ENCODE measurements around the gene IL13RA1.
"Not testable (repeated sequence)": the region's sequence is repeated elsewhere in the genome, so short reads cannot be mapped to it uniquely, and the experiment has no call there.

Gene IL13RA1

DNA sequence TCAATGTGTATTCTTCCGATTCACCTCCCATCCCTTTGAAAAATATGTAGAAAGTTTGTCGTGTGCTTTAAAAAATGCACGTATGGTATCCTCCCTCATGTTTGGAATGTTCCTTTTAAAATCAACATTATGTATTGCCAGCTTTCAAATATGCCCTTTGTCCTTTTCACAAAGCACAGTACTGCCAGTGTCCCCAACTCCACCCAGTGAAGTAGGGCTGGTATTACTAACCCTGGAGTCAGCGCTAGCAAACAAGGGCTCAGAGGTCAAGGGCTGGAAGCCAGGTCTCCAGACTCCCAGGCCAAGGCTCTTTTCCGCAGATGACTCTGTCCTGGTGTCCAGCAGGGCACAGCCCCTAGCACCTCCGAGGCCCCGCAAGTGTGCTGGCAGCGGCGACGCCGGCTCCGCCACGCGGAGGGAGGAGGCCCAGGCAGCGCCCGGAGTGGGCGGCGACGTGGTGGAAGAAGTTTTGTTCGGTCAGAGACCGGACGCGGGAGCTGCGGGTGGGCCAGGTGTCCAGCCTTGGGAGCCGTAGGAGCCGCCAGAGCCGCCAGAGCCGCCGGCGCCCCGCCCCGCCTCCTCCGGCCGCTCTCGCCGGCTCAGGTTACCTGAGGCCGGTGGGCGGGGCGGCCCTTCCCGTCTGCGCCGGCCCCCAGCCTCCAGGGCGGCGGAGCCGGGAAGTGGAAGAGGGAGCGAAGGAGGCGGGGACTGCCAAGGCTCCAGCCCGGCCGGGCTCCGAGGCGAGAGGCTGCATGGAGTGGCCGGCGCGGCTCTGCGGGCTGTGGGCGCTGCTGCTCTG is at the start of gene IL13RA1:
Gene IL13RA1, plus strand, starts transcription at position 720 of the 799 bp plus-strand sequence. Its CDS starts 33 bp downstream, at position 753.
- DNase-seq: peak; percentile 22

- no peak for DNase-seq
Observed at GRCh38 chrX:118679290-118679689, 48.1 kb upstream of the IL13RA1 start.

DNA sequence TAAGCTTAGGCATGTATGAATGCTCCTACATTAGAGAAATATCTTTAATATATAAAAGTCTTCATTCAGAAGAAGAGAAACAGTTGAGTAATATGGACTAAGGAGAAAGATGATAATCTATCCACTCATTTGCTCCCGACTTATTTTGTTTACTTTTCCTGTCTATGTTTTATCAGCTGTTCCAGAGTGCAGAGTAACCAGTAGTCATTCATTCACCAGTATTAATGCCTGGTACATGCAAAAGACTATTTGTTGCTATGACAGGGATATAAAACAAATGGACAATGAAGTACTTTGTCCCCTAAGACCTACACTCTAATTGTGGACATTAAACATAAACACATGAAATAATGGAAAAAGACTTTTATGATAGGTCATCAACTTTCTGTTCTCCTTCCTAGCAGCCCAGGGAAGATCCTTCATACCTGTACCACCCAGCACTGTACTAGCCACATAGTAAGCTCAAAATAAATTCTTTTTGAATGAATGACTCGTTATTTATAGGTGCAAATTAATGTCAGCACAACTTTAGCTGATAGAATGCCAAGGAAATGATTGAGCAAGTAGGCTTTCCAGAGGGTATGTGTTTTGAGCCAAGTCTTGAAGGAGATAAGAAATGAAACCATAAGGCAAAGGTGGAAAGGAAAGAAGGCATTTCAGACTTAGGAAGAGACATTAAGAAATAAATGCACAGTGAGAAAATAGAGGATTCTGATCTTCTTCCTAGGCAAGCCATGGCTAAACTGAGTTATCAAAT is 45.0 kb upstream of the IL13RA1 start:
- DNase-seq: no peak

DNA sequence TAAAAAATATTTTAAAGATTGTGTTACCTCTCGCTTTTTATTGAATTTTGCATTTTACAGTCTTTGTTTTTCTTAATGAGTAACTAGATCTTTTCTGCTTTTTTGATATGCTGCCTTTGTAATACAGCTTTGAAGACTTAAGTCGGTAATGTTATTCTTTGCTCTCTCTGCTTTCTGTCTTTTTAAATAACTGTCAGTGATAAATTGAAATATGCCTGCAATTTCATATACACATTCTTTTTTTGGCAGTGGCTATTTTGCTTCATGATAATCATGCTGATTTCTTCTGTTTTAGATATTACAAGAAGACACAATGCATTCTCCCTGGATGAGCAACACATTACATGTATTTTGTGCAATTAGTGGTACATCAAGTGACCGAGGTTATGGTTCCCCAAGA is 42.0 kb upstream of the IL13RA1 start:
- no peak for DNase-seq

GRCh38 chrX:118688935-118689334 is 38.5 kb upstream of the IL13RA1 start:
- DNase-seq: no peak

DNA sequence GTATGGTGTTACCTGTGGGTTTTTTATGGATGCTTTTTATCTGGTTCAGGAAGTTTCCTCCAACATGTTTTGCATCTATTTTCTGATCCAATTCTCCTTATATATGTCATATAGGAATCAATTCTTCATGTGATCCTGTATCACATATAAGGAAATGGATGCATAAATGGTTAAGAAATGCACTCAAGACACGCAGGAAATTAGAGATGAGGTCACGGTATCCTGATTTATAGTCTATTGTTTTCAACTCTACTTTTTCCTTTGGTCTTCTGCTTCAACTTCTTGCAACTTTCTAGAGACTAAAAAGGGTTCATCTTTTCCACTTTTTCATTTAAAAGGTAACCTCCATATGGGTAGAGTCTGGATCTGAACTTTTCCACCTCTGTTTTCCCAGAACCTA is 33.6 kb upstream of the IL13RA1 start:
- no peak for DNase-seq

- DNase-seq: no peak
Observed at GRCh38 chrX:118694638-118695037, 32.8 kb upstream of the IL13RA1 start.

DNA sequence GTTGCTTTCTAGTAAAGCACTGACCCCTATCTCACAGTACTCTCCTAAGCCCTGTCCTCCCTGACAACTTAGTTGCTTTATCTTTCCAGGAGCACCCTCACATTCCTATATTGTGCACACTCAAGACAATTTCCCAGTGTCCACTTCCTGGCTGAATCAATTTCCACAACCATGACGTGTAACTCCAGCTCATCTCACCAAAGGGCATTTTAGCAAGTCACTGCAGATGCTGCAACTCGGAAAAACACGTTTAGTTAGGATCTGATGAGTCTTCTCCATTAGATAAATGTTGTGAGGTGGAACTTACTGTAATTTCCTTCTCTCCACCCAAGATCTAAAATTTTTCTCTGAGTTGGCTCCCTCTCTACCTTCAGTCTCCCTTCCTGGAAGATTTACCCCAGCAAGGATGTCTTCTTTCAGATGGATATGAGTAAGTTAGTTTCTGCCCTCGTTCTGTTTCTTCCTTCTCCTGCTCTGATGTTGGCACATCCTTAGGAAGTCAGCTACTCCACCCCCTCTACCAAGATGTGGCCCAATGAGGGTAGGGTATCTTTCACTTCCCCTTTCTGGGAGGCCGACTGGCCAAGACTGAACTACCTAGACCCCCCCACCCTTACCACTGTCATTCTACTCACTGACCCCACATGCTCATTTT is 28.8 kb upstream of the IL13RA1 start:
- no peak for DNase-seq

GRCh38 chrX:118702741-118703140 is 24.7 kb upstream of the IL13RA1 start:
- DNase-seq: no peak

DNA sequence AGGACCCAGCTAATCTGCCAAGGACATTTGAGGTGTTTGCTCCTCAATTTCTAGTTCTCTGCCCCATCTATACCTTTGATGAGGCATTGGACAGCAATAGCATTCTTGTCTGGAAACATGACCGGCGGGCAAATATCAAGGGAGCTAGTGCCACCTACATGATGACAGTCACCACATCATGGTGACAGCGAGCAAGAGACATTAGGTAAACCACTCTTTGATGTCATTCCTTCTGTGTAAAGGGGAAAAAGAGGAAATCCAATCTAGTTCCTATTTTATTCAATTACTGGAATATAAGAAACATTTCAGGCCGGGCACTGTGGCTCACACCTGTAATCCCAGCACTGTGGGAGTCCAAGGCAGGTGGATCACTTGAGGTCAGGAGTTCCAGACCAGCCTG is 20.7 kb upstream of the IL13RA1 start:
- no peak for DNase-seq

DNA sequence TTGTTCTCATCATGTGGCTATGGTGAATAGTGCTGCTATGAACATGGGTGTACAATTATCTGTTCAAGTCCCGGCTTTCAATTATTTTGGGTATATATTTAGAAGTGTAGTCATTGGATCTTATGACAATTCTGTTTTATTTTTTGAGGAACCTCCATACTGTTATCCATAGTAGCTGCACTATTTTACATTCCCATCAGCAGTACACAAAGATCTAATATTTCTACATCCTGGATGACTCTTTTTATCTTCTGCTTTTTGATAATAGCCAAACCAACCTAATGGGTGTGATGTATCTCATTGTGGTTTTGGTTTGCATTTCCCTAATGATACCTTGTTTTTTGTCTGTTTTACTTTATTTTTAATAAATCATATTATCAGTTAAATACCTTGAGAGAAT is 12.9 kb upstream of the IL13RA1 start:
- DNase-seq: no peak

GRCh38 chrX:118715917-118716316 is 11.5 kb upstream of the IL13RA1 start:
- not testable (repeated sequence) for DNase-seq

GRCh38 chrX:118716833-118717232 is 10.6 kb upstream of the IL13RA1 start:
- DNase-seq: not testable (repeated sequence)

- no peak for DNase-seq
Observed at GRCh38 chrX:118717678-118718391, 9.6 kb upstream of the IL13RA1 start.

GRCh38 chrX:118718737-118719136 is 8.7 kb upstream of the IL13RA1 start:
- DNase-seq: no peak

DNA sequence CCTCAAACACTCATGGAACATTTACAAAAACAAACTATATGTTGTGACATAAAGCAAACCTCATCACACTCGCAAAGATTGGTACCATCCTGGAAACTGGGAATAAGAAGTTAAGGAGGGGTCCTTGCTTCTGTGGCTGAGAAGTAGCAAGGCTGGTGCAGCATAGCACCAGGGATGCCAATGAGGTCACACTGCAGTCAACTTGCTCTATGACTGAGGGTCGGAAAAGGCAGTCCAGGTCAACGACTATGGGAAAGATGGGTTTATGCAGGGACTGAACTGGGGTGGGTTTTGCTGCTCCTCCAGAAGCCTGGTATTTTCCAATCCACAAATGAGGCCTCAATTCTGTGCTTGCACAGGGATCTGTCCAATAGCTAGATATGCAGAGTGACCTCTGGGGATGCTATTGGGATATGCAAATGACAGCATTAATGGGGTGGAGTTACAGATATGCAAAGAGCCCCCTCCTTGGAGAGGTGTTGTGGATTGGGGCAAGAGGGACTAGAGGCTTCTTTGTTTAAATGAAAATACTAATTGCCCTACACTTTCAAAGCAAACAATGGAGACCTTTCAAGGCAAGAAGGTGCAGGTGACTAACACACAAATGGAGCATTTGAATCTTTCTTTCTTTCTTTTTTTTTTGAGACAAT is 7.2 kb upstream of the IL13RA1 start:
- no peak for DNase-seq

- no peak for DNase-seq
Observed at GRCh38 chrX:118723376-118723775, 4.0 kb upstream of the IL13RA1 start.

DNA sequence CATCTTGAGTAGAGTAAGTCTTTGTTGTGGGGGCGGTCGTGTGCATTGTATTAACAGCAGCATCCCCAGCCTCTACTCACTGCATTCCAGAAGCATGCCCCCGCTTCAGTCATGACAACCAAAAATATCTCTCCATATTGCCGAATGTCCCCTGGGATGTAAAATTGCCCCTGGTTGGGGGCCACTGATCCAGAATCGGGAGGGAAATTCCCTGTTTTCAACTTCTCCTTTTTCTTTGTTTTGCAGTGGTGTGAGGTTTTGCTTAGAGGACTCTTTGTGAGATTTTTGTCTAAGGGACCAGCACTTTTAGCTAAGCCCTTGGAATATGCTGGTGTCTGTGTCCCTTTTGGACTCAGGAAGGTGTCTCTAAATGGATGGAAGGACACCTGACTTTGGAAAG is 3.0 kb upstream of the IL13RA1 start:
- DNase-seq: no peak

GRCh38 chrX:118724775-118725174 is 2.6 kb upstream of the IL13RA1 start:
- DNase-seq: no peak

GRCh38 chrX:118726396-118726795 is 1.0 kb upstream of the IL13RA1 start:
- DNase-seq: no peak

DNA sequence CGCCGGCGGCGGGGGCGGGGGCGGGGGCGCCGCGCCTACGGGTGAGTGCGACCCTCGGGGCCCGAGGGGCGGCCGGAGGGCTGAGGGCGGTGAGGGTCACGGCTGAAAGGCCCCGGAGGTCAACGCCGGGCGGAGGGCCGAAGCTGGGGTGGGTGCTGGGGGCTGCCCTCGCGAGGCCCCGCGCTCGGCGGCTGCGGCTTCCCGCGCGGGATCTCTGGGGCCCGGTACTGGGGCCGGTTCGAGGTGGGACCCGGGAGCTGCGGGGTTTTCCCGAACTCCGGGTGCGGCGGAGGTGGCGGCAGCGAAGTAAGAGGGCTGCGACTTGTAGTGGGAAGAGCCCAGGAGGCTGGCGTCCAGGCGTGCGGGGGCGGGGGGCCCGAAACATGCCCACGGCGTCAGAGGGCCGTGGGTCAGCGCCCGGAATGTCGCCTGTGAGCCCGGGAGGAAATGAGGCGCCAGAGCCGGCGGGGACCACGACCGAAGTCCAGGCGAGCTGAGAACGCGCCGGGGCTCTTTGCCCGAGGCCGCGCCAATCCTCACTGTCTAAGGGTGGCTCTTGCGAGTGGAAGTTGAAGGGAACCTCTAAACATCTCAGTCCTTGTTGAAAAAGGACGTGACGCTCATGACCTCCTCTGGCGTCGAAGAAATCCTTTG is 407 bp downstream of the IL13RA1 start:
- DNase-seq: no peak

GRCh38 chrX:118729042-118729652 is 1.7 kb downstream of the IL13RA1 start:
- DNase-seq: no peak

Data from DMS 273 treated with DMSO at 0.1 percent for 48 hours (cell line).